Suppressor macrophage treated with lipopolysaccharide for 1 hour (primary cell): ENCODE results near the gene CEMIP.
"Not testable (repeated sequence)": the region's sequence is repeated elsewhere in the genome, so short reads cannot be mapped to it uniquely, and the experiment has no call there.

Experiments used
- DNase-seq, 3 donors: peaks; one replicate each; pipeline ENCODE4 v3.0.0-alpha.2; 2020 to 2022

The CEMIP gene

DNA sequence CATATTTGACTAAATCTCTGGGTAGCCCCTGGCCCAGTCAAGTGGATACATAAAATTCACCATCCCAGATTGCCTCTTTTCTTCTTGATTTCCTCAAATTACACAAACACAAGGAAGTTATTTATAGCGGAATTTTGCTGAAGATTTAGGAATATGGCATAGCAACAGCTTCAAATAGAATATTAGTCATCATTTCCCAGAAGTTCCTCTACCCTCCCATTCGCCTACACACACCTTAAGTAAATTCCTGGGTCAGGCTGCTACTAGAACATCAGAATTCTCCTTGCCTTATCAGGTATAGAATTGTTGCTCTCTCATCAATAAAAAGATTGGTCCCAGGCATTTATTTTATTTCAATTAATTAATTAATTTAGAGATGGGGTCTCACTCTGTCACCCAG is 178.8 kb downstream of the CEMIP start:
- DNase-seq = peak in 2 of 3 donors; percentile 8 to 42

DNA sequence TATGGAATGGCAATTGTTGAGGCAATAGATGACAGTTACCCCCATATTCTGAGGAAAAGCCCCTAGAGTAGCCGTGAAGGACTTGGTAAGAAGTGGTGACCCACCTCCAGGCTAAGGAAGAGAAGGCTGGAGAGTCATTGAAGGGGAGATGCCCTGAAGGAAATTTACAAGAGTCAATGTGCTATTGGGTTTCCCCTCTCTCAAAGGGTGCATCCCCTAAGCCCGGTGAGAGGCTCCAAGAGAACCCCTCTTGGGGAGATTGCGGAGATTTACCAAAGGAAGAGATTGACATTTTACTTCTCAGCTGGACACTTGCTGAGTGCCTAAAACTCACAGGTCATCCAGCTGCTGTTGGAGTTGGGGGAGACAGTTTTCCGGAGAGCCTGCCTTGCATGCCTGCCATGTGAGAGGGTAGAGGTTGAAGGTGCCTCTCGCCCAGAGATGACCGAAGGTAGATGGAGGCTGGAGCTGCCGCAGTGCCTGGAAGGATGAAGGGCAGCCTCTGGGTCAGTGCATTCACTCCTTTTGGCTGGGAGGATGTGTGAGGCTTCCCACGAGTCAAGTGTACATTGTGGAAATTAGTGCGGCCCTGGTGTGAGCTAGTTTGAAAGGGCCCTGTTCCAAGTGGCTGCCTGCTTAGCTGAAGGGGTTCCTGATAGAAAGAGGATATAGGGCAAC is 179.8 kb downstream of the CEMIP start:
- DNase-seq = peak in 2 of 3 donors; percentile 15 to 23

DNA sequence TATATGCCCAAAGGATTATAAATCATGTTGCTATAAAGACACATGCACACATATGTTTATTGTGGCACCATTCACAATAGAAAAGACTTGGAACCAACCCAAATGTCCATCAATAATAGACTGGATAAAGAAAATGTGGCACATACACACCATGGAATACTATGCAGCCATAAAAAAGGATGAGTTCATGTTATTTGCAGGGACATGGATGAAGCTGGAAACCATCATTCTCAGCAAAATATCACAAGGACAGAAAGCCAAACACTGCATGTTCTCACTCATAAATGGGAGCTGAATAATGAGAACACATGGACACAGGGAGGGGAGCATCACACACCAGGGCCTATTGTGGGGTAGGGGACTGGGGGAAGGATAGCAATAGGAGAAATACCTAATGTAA is 186.3 kb downstream of the CEMIP start:
- DNase-seq = not testable (repeated sequence)

DNA sequence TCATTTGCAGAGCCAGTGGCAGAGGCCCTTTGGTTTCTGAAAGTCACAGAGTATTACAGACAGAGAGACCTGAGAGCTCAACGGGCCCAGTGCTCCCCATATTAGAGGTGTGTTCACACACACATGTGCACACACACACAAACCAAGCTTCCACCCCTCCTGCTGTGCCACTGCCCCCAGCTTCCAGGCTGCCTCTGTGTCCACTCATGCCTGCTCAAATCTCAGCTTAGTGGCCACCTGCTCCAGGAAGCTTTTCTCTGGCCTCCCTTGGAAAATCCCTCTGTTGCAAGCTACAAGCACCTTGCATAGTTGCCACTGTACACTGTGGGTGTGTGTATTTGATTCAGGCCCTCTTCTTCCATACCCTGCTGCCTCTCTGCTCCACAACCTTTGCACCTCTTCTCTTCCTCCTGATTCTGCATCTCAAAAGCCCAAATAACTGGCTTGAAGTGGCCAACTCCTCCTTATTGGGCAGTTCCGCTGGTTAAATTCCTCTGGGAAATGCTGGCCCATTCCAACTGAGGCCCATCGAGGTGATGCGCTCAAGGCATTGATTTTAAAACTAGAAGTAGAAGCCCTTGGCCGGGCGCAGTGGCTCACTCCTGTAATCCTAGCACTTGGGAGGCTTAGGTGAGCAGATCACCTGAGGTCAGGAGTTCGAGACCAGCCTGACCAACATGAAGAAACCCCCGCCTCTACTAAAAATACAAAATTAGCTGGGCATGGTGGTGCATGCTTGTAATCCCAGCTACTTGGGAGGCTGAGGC is 187.4 kb downstream of the CEMIP start:
- DNase-seq = no peak

DNA sequence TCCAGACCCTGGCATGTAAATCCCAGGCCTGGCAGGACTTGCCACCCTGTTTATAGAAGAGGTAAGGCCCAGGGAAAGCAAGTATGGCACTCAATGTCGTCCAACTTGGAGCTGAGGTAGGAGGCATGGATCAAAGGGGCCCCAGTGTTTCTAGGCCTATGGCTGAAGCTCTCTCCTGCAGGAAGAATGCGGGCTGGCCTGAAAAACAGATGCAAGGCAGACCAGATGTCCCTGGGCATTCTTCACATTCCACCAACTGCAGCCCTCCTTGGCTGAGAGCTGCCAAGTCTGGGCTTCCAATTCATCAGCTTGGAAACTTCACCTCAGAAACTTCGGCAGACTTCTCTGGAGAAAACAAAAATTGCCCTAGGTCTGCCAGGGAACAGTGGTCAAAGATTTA is 188.3 kb downstream of the CEMIP start:
- DNase-seq = no peak

DNA sequence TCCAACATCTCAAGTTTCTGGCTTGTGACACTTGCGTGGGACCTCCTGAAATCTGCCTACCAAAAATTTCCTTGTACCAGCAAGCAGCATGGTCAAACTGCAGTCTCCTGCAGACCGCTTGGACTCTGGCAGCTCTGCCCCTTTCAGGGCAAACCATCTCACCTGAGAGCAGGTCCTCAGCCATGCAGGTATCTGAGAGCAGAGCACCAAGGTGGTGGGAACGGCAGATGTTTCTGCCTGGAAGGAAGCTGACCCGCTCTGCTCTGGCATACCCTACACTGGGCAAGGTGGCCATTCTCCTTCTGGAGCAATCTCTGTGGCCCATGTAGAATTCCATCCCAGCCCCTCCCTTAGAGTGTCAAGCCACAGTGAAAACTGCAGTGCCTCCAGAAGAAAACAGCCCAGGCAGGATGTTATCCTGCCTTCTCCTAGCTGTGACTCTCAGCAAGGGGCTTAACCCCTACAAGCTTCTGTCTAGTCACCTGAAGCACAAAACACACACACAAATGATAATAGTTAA is 188.9 kb downstream of the CEMIP start:
- DNase-seq = no peak

DNA sequence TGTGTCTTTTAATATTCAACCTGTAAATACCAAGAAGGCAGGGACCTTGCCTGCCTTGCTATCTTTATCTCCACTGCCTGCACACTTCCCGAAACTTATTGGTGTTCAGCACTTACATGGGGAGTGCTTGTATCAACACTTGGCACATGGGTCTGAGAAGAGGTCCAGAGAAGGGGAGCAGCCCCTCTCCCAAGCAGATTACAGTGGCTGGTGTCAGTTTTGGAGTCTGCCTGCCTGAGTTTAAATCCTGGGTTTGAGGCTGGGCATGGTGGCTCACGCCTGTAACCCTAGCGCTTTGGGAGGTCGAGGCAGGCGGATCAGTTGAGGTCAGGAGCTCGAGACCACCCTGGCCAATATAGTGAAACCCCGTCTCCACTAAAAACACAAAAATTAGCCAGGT is 190.1 kb downstream of the CEMIP start:
- DNase-seq = no peak

DNA sequence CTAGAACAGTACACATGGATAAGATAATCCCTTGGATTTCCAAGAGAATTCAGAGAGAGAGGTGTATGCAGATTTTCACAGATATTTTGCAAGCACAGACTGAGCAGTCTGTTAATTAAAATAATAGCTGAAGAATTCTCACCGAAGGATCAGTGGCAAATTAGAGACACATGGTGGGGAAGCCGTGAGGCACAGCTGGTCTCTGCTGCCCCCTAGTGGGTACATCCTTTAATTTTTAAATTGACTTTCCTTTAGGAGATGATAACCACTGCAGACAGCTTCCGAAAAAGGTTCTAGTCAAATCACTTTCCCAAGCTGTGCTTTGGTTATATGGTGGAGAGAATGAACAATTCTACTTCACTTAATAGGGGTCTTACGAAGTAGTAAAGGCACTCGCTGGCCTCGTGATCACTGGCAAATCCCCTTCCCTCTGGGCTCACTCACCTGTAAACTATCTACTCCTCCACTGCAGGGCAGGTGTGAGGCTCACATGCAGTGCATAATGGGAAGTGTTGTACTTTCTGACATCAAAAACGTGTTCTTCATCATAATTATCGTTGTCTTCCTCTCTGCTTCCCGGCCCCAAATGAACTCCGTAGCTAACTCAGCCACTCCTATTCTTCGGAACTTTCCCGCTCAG is 191.0 kb downstream of the CEMIP start:
- peak; percentile 74 to 88 (median 87) for DNase-seq

DNA sequence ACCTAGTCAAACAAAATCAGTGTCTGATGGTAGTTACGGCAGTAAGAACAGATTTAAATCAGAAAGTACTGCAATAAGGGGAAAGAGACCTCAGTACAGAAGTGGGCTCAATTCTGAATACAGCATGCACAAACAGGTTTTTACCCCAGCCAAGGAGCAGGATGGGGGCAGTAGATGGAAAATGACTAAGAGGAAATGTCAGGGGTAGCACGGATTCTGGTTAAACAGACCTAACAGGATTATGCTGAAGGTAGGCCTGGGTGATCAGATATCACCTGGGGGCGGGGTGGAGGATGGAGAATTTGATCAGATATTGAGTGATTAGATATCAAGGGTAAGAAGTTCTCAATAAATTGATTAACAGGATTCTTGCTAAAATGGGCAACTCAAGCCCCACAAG is 191.5 kb downstream of the CEMIP start:
- no peak for DNase-seq

DNA sequence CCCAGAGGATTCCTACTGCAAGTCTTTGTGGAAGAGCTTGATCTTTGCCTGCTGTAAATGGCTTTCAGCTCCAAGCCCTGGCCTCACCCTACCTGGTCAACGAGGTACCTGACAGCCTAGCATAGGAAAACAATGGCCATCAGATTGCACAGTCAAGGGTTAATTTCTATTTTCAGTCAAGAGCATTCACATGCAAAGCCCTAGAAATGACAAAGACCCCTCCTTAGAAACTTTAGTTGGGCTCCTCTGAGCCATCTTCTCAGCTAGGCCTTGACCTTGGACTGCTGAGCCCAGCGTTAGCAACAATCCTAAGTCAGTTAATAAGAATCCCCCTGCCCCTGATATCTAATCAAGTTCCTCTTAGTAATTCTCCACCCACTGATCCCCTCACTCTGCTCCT is 192.0 kb downstream of the CEMIP start:
- DNase-seq = no peak

DNA sequence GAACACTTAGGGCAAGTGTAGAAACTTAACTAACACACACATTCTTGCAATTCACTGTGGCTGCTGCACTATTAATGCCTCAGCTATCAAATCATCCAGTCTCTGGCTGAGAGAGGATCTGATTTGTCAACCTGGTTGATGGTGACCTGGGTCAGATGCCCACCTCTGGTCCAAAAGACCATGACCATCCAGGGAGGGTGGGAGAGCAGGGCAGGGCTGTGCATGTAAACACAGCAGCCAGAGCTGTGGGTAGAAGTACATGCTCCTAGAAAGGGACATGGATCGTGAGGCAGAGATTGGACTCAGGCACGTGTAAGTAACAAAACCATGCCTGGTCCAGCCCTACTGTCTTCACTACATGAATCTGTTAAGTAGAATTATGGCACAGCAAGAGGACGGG is 193.1 kb downstream of the CEMIP start:
- DNase-seq = no peak

DNA sequence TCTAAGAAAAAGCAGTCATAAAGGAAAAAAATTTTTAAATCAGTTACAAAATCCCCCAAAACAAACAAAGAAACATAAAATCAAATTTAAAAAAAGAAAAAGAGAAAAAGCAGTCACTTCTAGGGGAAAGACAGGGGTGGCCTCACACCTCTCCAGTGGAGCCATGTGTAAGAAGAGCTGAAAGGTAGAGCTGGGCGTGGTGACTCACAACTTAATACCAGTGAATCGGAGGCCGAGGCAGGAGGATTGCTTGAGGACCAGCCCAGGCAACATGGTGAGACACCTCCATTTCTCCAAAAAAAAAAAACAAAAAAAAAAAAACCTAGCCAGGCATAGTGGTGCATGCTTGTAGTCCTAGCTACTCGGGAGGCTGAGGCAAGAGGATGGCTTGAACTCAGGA is 195.7 kb downstream of the CEMIP start:
- no peak for DNase-seq

DNA sequence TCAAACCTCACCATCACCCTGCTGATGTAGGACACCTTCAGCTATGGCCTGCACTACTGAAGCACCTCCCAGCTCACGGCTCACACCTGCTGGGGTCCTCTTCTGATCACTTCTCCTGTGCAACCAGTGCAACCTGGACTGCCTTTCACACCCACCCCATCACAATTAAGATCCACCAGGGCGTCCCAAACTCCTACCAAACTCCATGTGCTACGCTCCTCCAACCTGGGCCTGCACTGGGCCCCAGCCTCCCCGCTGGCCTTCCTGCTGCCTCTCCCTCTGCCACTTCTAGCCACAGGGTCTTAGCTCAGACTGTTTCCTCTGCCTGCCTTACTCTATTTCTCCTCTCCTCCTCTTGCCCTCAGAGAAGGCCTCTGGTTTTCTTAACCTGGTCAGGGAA is 197.7 kb downstream of the CEMIP start:
- DNase-seq = no peak

DNA sequence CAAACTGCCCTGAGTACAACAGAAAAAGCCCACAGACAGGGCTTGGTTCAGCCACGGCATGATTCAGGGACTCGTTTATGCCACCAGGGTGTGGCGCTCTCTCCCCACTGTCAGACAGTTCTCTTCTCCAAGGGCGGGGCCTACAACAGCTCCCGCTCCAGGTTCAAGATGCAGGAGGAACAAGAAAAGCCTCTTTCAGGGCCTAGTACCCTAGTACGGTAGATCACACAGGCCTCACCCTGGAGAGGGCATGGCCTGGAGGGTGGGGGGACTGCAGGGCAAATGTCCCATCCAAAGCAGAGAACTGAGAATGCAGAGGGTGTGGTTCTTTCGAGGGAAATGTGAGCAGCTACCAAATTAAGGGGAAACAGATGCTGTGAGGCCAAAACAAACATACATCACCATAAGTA is 198.5 kb downstream of the CEMIP start:
- peak; percentile 70 to 81 (median 74) for DNase-seq

DNA sequence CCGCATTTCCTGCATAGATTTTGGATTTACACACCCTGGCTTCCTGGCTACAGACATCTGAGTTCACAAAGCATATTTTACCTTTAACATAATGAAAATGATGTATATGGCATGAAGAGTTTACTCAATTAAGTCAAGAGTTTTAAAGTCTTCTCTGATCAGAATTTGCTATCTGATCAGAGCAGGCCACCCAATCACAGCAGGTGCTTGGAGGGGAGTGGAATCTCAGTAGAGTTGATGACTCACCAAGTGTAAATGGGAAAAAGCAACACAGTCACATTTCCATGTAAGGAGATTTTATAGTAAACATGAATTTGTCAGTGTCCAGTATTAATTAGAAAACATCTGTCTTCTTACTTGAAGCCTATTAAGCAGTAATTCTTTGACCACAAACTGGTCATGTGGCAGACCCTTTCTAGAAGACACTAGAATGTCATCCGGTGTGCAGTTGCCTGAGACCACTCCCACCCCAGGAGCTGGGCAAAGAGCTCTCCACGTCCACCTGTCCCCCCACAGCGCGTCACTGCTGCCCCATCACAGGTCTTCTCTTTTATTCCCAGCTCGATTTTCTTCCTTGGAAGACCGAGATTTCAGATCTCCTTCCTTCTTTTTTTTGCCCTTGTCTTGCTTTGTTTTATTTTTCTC is 199.6 kb downstream of the CEMIP start:
- no peak for DNase-seq

DNA sequence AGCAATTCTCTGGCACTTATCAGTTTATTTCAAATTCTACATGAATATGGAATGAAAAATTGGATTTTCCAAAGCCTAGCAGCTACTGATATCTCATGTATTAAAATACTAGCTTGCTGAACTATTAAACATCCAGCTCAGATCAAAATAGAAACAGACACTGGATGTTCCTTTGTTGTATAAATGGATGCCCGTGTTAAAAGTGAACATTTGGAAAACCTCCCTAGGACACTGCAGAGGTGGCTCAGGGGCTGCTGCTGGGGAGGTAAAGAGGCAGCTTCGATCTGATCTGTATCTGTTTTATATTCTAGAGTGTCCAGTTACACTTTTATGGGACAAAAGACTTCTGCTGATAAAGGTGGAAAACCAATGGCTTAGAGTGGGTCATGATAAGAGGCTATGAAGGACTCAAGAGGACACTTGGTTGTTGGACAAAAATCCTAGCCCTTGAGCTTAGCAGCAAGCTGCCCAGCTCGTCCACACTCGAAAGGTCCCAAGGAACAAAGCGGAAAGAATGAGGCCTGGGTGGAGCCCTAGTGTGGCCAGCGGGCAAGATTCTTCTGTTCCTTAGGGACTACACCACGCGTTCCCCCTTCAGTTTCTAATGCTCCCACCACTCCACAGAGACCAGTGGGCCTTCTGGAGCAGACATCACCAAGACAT is 200.5 kb downstream of the CEMIP start:
- no peak for DNase-seq

DNA sequence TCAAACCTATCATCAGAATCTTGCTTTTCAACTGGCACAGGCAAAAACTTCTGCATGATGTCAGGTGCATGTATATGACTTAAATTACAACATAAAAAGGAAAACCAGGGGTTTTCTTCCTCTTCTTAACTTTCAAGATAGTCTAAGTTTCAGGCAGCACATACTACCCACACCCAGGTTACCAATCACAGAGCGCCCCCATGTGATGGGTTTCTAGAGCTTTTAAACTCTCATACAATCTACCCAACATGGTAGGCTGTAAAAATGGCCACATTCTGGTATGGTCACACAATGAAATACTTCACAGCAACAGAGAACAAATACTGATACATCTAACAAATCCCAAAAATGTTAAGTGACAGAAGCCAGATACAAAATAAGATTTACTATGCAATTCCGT is 203.0 kb downstream of the CEMIP start:
- peak in 2 of 3 donors; percentile 39 to 51 for DNase-seq

DNA sequence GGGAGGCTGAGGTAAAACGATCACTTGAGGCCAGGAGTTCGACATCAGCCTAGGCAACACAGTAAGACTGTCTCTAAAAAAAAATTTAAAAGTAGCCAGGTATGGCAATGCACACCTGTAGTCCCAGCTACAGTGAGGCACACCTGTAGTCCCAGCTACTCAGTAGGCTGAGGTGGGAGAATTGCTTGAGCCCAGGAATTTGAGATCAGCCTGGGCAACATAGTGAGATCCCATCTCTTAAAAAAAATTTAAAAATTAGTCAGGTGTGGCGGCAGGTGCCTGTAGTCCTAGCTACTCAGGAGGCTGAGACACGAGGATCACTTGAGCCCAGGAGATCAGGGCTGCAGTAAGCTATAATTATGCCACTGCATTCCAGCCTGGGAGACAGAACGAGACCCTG is 203.7 kb downstream of the CEMIP start:
- DNase-seq = no peak

DNA sequence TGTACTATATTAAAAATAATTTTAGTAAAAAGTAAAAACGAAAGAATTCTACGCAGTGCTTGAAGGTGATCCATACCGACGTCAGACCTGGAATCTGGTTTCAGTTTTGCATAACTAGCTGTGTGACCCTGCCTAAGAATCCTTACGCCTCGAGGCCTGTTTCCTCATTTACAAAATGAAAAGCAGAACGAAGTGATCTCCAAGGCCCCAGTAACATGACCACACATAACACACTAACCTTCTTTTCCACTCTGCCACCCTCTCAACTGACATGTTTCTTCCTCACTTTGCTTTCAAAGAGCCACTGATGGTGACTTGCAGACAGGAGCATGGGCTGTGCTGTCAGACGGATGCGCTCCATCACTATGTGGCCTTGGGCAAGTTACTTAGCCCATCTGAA is 205.7 kb downstream of the CEMIP start:
- DNase-seq = peak; percentile 88 to 96 (median 94)

DNA sequence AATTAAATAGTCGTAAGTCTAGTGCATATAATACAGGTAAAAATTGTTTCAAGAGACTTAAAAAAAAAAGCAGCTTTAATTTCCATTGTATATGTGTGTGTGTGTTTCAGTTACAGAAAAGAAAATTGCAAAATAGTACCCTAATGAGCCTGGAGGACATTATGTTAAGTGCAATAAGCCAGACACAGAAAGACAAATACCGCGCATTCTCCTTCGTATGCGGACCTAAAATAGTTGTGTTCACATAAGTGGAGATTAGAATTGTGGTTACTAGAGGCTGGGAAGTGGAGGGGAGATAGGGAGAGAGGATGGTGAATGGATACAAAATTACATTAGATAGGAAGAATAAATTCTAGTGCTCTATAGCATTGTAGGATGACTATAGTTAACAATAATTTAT is 206.8 kb downstream of the CEMIP start:
- no peak for DNase-seq

DNA sequence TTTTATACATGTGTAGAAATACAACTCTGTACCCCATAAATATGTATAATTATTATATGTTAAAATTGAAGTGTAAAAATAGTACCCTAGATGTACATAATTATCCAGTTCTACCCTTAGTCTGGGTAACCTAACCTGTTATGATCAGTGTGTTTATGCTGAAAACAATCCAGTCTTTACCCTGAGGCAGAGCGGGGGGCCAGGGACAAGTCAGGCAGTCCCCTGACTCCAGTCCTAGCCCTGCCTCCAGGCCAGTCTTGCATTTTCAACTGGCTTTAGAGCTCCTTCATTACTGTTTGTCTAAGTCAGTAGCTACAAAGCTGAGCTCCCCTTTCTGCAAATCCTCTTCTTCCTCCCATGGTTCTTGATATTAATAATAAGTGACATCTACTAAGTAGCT is 207.3 kb downstream of the CEMIP start:
- DNase-seq = no peak

DNA sequence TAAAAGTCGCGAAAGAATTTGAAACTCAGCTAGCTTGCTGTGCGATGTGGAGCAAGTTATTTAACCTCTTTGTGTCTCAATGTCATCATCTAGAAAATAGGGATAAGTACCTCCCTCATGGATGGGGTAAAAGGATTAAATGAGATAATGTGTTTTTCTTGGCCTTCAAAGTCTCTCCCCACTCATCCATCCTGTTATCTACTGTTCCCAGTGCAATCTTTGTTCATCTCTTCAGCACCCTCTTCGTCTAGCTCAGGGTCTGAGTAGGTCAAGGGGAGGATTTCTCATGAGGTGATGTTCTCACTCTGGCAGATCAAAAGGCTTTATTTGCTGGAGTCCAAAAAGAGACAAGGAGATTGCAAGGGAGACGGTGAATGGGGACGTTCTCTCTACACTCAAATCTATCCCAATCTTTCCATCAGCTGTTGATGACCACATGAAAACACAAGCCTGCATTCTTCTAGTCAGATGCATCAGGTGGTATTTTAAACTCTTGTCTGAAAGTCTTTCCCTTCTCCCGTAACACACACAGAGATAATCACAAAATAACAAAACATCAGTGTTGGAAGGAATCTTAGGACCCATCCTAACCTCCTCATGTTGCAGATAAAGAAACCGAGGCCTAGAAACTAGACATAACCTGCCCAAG is 209.1 kb downstream of the CEMIP start:
- DNase-seq = no peak
